Measurements from ENCODE around the gene NOS3.
A peak's percentile ranks its signal among the peaks of the same experiment; 100 is the strongest.

The NOS3 gene

DNA sequence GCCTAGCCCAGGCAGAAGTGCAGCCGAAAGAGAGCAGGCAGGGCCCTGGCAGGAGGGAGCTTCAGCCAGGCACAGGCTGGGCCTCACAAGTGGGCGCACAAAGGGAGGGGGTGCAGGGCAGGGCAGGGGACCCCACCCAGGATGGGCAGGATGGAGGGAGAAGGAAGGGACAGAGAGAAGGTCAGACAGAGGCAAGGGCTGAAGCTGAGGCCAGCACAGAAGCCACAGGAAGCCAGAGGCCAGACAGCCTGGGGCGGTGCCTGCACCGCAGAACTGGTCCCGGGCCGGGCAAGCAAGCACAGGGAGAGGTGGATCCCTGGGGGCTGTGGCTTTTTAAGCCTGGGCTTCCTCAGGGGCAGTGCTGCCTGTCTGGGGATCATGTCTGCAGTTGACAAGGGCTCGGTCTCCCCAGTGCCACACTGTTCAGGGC lies 16.7 kb downstream of the NOS3 start:
- H3K4me3 ChIP-seq (replicated peaks; ENCODE audit: low read depth, low read length), result no peak overlapping the region
- H3K27me3 ChIP-seq (replicated peaks; ENCODE audit: control insufficient read depth, insufficient read depth, low read length), result no peaks in the 10 kb centered on the region
- no peaks in the 10 kb centered on the region for H3K36me3 ChIP-seq (ENCODE audit: control insufficient read depth, insufficient read depth, low read length)
- TF ChIP-seq, protein P1, sequence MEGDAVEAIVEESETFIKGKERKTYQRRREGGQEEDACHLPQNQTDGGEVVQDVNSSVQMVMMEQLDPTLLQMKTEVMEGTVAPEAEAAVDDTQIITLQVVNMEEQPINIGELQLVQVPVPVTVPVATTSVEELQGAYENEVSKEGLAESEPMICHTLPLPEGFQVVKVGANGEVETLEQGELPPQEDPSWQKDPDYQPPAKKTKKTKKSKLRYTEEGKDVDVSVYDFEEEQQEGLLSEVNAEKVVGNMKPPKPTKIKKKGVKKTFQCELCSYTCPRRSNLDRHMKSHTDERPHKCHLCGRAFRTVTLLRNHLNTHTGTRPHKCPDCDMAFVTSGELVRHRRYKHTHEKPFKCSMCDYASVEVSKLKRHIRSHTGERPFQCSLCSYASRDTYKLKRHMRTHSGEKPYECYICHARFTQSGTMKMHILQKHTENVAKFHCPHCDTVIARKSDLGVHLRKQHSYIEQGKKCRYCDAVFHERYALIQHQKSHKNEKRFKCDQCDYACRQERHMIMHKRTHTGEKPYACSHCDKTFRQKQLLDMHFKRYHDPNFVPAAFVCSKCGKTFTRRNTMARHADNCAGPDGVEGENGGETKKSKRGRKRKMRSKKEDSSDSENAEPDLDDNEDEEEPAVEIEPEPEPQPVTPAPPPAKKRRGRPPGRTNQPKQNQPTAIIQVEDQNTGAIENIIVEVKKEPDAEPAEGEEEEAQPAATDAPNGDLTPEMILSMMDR (IDR thresholded peaks at IDR 0.05; ENCODE audit: insufficient read depth, low read length, poor library complexity, severe bottlenecking), result no peak
- DNase-seq (ENCODE audit: extremely low read depth, insufficient read length), result no peak

DNA sequence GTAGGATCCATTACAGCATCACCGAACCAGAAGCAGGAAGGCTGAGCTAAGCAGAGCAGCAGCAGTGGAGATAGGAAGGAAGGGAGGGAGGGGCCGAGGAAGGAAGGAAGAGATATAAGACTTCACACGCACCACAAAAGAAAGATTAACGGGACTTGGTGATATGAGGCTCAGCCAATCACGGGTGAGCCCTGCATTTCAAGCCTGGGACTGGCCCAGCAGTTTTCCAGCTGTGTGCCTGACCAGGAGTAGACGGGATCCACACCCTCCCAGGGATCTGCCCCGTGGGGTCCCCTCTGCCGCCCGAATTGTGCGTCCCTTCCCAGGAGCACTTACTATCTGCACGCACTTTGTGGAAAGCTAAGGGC lies 17.3 kb downstream of the NOS3 start:
- Histone ChIP-seq H3K27me3 (replicated peaks; ENCODE audit: control insufficient read depth, insufficient read depth, low read length) (no peaks in the 10 kb centered on the region; the same call in 1 of the 2 replicates), H3K36me3 (ENCODE audit: control insufficient read depth, insufficient read depth, low read length) (no peaks in the 10 kb centered on the region), H3K4me3 (replicated peaks; ENCODE audit: low read depth, low read length) (no peak overlapping the region)
- DNase-seq (ENCODE audit: extremely low read depth, insufficient read length), result no peak
- TF ChIP-seq, protein P1 (IDR thresholded peaks at IDR 0.05; ENCODE audit: insufficient read depth, low read length, poor library complexity, severe bottlenecking), result no peak

DNA sequence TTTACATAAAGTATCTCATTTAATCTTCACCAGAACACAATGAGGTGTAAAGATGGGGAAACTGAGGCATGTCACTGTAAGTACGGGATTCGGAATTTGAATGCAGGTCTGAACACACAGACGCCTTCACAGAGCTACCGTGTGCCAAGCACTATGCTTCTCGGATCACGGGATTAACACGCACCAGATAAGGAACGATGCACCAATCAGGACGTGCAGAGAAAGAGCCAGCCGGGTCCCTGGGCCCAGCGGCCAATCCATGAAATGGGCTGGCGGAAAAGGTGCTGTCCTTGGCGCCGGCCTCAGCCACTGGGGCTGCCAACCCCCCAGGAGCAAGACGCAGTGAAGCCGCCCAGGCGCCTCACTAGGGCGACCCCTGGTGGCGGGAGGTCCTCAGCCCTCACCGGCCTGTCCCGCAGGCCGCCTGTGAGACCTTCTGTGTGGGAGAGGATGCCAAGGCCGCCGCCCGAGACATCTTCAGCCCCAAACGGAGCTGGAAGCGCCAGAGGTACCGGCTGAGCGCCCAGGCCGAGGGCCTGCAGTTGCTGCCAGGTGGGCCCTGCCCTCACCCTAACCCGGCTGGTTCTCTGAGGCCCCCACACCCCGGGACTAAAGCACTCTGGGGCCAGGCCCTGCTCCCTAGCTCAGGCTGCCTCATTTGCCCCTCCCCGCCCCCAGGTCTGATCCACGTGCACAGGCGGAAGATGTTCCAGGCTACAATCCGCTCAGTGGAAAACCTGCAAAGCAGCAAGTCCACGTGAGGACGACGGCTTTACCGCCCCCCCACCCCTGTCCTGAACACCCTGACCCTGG lies 17.9 kb downstream of the NOS3 start:
- TF ChIP-seq, protein P1 (IDR thresholded peaks at IDR 0.05; ENCODE audit: insufficient read depth, low read length, poor library complexity, severe bottlenecking), result peak; percentile 78
- no peak for DNase-seq (ENCODE audit: extremely low read depth, insufficient read length)
- peak overlapping the region; percentile 9; the same call in 1 of the 2 replicates for H3K4me3 ChIP-seq (replicated peaks; ENCODE audit: low read depth, low read length)
- H3K36me3 ChIP-seq (ENCODE audit: control insufficient read depth, insufficient read depth, low read length), result no peaks in the 10 kb centered on the region
- no peaks in the 10 kb centered on the region; the same call in 1 of the 2 replicates for H3K27me3 ChIP-seq (replicated peaks; ENCODE audit: control insufficient read depth, insufficient read depth, low read length)

DNA sequence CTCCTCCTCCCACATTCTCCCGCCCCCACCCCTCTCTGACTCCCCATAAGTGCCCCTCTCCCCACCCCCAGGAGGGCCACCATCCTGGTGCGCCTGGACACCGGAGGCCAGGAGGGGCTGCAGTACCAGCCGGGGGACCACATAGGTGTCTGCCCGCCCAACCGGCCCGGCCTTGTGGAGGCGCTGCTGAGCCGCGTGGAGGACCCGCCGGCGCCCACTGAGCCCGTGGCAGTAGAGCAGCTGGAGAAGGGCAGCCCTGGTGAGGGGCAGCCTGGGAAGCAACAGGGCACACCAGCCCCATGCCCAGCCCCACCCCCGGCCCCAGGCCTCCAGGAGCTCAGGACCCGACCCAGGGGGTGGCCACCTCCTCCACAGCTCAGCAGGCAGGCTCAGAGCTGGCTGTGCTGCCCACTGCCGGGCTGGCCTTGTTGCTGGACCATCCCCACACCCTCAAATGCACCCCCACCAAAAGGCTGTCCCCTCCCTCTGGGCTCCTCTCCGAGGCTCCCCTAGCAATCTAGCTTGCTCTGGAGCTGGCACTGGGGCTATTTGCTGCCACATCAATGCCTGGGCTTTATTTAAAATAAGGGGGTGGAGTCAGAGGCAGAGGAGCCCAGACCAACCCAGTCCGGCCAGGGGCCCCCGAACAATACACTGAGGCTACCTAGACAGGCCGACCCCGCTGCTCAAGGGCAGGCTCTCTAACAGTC lies 18.7 kb downstream of the NOS3 start:
- Histone ChIP-seq H3K27me3 (replicated peaks; ENCODE audit: control insufficient read depth, insufficient read depth, low read length) (no peaks in the 10 kb centered on the region; the same call in 1 of the 2 replicates), H3K4me3 (replicated peaks; ENCODE audit: low read depth, low read length) (no peak overlapping the region), H3K36me3 (ENCODE audit: control insufficient read depth, insufficient read depth, low read length) (no peaks in the 10 kb centered on the region)
- TF ChIP-seq, protein P1 (IDR thresholded peaks at IDR 0.05; ENCODE audit: insufficient read depth, low read length, poor library complexity, severe bottlenecking), result no peak
- no peak for DNase-seq (ENCODE audit: extremely low read depth, insufficient read length)

DNA sequence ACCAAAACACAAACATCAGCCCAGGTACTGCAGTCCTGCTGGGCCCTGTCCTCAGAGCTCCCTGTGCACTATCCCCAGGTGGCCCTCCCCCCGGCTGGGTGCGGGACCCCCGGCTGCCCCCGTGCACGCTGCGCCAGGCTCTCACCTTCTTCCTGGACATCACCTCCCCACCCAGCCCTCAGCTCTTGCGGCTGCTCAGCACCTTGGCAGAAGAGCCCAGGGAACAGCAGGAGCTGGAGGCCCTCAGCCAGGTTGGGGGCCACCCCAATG lies 19.2 kb downstream of the NOS3 start:
- TF ChIP-seq, protein P1 (IDR thresholded peaks at IDR 0.05; ENCODE audit: insufficient read depth, low read length, poor library complexity, severe bottlenecking), result no peak
- no peak for DNase-seq (ENCODE audit: extremely low read depth, insufficient read length)
- Histone ChIP-seq H3K27me3 (replicated peaks; ENCODE audit: control insufficient read depth, insufficient read depth, low read length) (no peaks in the 10 kb centered on the region; the same call in 1 of the 2 replicates), H3K36me3 (ENCODE audit: control insufficient read depth, insufficient read depth, low read length) (no peaks in the 10 kb centered on the region), H3K4me3 (replicated peaks; ENCODE audit: low read depth, low read length) (no peak overlapping the region)

Data from GM06990 (cell line).